Mesothelial cell of epicardium (in vitro differentiated cells): Measurements from ENCODE around the gene LRRC7. TPM values are rescaled to one million over a fixed set of nuclear protein-coding genes. Genes with fewer than 3 reads are reported as not detected.

ENCODE experiments used
- DNase-seq, 2 experiments: peaks; one replicate each; pipeline ENCODE4 v3.0.0; 2021; ENCODE audit warnings: low spot score in 2 of 2; ENCODE audit not compliant: unreplicated experiment in 2 of 2
- H3K27ac Mint-ChIP-seq: 2 replicates; pipeline ENCODE4 v1.8.0; 2021; ENCODE audit warnings: mixed read lengths
- H3K27me3 Mint-ChIP-seq: 2 replicates; pipeline ENCODE4 v1.8.0; 2021; ENCODE audit warnings: low read depth, mixed read lengths
- H3K36me3 Mint-ChIP-seq: 2 replicates; pipeline ENCODE4 v1.8.0; 2021; ENCODE audit warnings: mixed read lengths
- H3K4me1 Mint-ChIP-seq: 2 replicates; pipeline ENCODE4 v1.8.0; 2021; ENCODE audit warnings: mixed read lengths
- H3K4me3 Mint-ChIP-seq: 2 replicates; pipeline ENCODE4 v1.8.0; 2021; ENCODE audit warnings: mild to moderate bottlenecking, moderate library complexity, mixed read lengths
- H3K9me3 Mint-ChIP-seq: 2 replicates; pipeline ENCODE4 v1.8.0; 2021; ENCODE audit warnings: mixed read lengths
- total RNA-seq: library from RNA; stranded (reverse); gene quantifications from 3 replicates; pipeline ENCODE4 v1.2.1, GENCODE V29; 2021
- TF ChIP-seq, protein P1 (sequence below): fragments of 200-600 bp; sonication (generic); IDR thresholded peaks from one replicate; pipeline ENCODE4 v1.5.0; 2021; ENCODE audit warnings: antibody characterized with exemption; ENCODE audit not compliant: unreplicated experiment

The LRRC7 gene
- total RNA-seq, 1 donor from 2014 or later = 0.09 TPM

DNA sequence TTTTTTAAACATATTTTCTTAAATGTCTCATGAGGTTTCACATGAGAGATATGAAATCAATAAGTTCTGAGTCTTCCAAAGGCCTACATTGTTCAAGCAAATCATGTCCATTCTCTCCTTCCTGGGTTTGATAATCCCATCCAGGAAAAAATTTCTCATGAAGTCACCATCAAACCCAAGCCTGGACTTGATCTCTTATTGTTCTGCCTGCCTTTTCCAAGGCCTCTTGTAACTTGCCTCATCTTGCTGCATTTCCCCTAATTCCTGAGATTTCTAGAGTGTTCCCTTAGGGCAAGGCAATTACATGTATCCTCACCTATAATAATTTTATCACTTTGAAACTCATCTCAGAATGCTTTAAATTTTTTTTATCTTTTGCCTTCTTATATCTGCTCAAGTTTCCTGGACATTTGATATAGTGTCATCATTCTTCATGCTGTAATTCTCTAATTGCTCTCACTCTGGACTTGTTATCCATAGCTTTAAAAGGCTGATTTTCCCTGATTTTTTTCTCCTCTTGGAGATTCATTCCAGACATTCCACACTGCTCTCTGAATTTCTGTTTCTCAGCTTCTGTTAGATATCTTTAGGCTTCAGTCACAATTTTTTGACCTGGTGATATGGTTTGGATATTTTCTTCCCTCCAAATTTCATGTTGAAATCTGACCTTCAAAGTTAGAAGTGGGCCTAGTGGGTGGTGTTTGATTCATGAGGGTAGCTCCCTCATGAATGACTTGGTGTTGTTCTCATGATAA lies 126.4 kb downstream of the LRRC7 start:
- Mint-ChIP-seq H3K4me1 (peaks cover 7% of the 10 kb centered on the region), H3K27ac (peak overlapping the region; percentile 63), H3K4me3 (no peak overlapping the region), H3K9me3 (peaks cover 19% of the 10 kb centered on the region), H3K27me3 (no peaks in the 10 kb centered on the region), H3K36me3 (no peaks in the 10 kb centered on the region)
- TF ChIP-seq, protein P1, sequence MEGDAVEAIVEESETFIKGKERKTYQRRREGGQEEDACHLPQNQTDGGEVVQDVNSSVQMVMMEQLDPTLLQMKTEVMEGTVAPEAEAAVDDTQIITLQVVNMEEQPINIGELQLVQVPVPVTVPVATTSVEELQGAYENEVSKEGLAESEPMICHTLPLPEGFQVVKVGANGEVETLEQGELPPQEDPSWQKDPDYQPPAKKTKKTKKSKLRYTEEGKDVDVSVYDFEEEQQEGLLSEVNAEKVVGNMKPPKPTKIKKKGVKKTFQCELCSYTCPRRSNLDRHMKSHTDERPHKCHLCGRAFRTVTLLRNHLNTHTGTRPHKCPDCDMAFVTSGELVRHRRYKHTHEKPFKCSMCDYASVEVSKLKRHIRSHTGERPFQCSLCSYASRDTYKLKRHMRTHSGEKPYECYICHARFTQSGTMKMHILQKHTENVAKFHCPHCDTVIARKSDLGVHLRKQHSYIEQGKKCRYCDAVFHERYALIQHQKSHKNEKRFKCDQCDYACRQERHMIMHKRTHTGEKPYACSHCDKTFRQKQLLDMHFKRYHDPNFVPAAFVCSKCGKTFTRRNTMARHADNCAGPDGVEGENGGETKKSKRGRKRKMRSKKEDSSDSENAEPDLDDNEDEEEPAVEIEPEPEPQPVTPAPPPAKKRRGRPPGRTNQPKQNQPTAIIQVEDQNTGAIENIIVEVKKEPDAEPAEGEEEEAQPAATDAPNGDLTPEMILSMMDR = no peak
- no peak for DNase-seq

DNA sequence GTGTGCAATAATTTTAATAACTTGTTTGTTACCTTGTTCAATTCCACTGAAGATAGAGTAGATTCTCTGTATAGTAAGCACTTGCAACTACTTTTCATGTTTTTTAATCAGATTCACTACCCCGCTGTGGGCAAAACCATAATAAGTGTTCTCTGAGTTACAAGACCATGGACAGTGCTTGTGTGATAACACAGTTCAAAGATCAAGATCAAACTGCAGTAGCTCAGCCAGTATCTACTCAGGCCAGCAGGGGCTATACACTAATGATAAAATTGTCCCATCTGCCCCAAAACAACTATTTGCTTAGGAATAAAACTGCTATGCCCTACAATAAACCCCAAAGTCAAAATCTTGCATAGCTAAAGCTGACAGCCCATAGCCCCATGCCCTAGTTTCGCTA lies 129.6 kb downstream of the LRRC7 start:
- no peak for DNase-seq
- TF ChIP-seq, protein P1 = no peak
- Mint-ChIP-seq H3K36me3 (no peaks in the 10 kb centered on the region), H3K9me3 (peaks cover 19% of the 10 kb centered on the region), H3K27ac (no peak overlapping the region), H3K4me3 (no peak overlapping the region), H3K27me3 (no peaks in the 10 kb centered on the region), H3K4me1 (peaks cover 13% of the 10 kb centered on the region)

DNA sequence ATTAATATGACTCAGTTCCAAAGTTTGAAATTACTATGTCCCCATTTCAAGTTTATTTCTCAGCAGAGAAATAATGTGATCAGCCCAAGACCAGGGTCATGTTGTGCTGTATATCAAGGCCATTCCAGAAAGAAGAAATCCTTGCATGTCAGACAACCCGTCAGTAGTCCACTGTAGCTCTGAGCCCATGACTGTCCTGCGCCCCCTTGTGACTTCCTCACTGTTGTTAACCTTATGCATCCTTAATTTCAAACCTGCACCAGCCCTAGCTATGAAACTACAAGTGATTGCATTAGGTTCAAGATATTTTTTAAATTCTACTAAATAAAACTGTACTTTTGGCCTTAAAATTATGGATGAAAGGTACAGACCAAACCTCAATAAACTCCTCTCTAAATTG lies 133.0 kb downstream of the LRRC7 start:
- DNase-seq = no peak
- no peak overlapping the region for H3K4me3 Mint-ChIP-seq
- H3K36me3 Mint-ChIP-seq = no peaks in the 10 kb centered on the region
- TF ChIP-seq, protein P1 = no peak
- no peaks in the 10 kb centered on the region for H3K27me3 Mint-ChIP-seq
- H3K4me1 Mint-ChIP-seq = peaks cover 7% of the 10 kb centered on the region
- H3K9me3 Mint-ChIP-seq = peaks cover 11% of the 10 kb centered on the region
- H3K27ac Mint-ChIP-seq = no peak overlapping the region

DNA sequence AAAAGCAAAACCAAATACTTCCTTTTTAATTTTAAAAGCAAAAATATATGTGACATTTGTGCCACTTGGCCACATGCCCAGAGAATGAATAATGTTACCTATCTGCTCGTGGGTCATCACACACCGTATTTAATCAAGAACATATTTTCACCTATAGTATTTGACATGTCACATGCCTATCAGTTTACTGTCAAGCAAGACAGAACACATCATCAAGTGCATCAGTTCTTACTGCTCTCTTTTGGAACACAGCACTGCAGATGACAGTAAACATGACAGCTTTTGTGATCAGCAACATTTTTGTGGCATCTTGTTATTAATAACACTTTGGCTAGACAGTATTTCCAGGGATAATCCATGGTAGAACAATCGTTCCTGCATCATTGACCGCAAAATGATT lies 134.4 kb downstream of the LRRC7 start:
- H3K27me3 Mint-ChIP-seq = no peaks in the 10 kb centered on the region
- no peak overlapping the region for H3K27ac Mint-ChIP-seq
- H3K4me3 Mint-ChIP-seq = no peak overlapping the region
- H3K4me1 Mint-ChIP-seq = peaks cover 7% of the 10 kb centered on the region
- no peaks in the 10 kb centered on the region for H3K36me3 Mint-ChIP-seq
- TF ChIP-seq, protein P1 = no peak
- DNase-seq = no peak
- peaks cover 3% of the 10 kb centered on the region for H3K9me3 Mint-ChIP-seq

DNA sequence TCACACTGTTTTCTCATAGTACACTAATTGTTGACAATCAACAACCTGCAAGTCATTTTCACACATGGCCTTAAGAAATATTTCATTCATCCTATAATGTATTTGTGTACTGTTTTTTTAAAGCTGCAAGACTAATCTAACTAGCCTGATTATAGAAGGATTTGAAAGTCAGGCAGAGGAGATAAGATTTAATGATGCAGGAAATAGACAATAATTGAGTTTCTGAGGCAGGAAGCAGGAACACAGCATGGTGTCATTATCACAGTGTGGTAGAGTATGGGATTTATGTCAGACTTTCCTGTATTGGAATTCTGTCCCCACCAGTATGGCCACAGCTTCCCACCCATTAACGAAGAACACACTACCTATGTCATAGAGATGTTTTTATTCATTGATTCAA lies 138.8 kb downstream of the LRRC7 start:
- TF ChIP-seq, protein P1 = no peak
- Mint-ChIP-seq H3K36me3 (no peaks in the 10 kb centered on the region), H3K27ac (no peak overlapping the region)

More for the DNA sequence above, 138.8 kb downstream of the LRRC7 start:
- Mint-ChIP-seq H3K4me3 (no peak overlapping the region), H3K4me1 (peaks cover 8% of the 10 kb centered on the region), H3K9me3 (no peaks in the 10 kb centered on the region), H3K27me3 (no peaks in the 10 kb centered on the region)
- DNase-seq = no peak
